Mucosa of gallbladder (tissue), 1 donor: ENCODE results near the gene SORL1. TPM values are rescaled to one million over a fixed set of nuclear protein-coding genes. Genes with fewer than 3 reads are reported as not detected.

Source experiments
- DNase-seq: peaks from one replicate; pipeline ENCODE4 v3.0.0-alpha.2; 2020; ENCODE audit warnings: low spot score
- total RNA-seq: library from RNA; stranded (reverse); gene quantifications from one replicate; pipeline ENCODE4 v1.2.1, GENCODE V29; 2021
- donor health status: DM: no; HTN: no; CAD: no.

SORL1 gene
- total RNA-seq, 1 donor from 2014 or later: 71.3 TPM

DNA sequence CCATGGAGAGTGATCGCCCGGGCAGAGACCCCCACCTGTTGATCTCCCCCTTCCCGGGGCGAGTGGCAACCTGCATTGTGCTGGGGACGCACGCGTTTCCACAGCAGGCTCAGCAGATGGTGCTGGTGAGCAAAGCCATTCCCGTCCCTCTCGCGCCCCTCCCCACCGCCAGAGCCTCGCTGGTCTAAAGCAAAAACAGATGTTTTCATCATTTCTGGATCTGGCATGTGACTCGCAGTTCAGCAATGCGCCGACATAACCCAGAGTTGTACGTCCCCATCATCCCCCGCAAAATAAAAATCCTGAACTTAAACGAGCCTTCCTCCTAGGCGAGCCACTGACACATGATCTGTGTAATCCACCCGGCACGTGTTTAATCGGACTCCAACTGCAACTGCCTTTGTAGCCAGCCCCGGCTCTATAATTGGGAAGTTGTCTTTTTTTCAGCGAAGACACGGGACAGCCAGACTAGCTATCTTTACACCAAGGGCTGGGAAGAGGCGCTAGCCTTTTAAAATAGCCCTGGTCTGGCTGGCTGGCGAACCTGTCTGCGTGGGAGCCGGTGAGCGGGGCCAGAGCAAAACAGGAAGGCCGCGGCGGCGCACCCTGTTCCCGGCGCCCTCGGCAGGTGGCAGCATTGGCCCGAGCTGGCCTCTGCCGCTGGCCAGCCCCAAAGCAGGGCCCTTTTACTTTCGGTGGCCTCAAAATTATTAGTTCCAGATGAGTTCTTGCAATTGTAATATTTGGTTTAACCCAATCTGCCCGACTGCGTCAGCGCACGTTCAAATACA is 203.6 kb downstream of the SORL1 start:
- DNase-seq: peak; percentile 88

DNA sequence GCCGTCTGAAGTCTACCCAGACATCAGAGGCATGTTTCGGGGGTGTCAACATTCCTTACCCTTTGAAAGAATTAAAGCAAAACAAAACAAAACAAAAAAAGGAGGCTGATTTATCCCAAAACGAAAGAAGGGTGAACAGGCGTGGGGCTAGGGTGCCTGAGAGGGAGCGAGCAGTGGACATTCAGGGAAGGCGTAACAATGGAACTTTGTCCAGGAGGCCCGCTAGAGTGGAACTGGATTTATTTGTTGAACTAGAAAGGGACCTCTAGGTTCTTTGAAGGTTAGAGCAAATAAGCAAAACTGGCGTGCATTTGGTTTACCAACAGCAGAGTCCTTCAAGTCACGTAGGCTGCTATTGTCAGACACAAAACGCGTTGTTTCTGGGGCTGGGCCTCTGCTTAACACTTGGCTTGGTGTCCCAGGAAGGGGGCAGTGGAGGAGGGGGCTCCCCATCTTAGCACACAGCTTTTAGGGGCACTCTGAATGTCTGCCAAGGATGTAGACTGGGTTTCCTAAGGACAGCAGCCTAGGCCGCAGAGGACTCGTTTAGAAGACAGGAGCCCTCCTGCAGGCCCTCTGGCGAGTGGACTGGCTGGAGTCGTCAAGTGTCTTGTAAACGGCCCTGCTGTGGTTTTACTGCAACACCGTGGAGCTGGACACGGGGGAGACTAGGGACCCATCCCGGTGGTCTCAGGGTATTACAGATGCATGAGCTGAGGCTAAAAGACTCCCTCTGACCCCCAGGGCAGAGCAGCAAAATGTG is 204.4 kb downstream of the SORL1 start:
- DNase-seq: no peak

DNA sequence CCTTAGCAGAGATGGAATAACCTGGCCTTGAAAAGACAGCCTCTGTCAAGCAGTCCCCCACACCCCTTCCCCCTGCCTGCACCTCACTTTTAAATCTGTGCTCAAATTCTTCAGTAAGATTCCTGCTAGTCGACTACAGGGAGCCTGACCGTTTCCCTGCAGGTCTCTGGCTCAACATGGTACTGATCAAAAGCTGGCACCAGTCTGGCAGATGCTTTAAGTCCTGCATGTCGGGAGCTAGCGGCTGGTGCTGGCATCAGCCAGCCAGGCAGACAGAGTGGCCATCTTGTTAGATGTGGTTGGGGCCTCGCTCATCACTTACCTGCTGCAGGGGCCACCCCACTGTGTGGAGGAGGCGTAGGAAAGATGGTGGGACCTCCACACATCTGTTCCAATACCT is 205.0 kb downstream of the SORL1 start:
- no peak for DNase-seq

DNA sequence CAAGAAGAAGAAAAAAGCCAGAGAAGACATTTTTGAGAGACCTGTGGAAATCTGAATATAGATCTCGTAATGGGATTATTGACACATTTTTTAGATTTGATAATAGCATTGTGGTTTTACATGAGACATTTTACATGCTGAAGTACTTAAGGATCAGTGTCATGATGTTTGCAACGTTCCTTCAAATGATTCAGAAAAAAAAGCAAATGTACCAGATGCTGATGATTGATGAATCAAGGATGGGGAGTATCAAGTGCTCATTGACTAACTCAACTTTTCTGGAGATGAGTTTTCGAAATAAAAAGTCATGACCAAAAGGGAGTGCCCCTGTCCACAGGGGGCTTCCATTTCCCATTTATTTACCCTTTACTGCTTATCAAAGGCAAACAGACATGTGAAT is 207.7 kb downstream of the SORL1 start:
- DNase-seq: no peak

DNA sequence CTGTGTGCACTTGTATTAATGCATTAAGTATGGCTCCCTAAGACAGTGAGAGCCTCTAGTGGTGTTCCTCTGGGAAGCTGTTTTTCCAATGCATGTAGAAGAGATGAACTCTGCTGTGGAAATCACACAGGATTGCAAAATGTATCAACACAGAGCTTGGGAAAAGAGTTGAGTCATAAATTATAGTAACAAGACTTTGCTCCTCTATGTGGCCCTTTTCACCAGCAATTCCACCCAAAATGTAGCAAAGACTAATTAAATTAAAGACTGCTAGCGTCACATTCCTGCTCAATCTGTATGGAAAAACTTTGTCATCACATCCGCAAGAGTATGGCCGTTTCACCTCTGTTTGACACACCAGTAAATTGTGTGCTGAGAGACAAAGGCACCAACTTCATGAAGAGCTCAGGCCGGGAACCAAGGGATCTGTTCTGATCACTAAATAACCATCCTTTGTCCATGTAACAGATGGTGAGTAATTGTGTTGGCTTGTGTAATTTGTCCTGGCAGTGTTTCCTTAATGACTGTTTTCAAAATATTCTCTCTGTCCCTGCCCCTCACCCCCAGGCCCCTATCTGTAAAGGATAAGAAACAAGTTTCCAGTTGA is 209.9 kb downstream of the SORL1 start:
- DNase-seq: no peak

DNA sequence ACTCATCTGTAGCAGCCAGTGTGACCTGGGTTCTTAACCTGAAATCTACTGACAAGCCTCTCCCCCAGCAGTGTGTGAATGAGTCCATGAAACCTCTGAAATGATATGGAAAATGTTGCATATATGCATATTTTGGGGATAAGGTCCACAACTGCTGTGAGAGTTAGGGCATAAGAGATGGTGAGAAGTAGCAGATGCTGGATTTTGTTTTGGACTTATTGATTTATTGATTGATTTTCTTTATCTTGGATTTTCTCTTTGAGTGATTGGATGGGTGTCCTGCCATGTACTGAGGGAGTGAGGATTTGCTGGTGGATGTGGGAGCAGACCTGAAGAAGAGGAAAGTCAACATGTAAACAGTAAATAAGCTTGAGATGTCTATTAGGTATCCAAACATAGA is 212.0 kb downstream of the SORL1 start:
- no peak for DNase-seq

DNA sequence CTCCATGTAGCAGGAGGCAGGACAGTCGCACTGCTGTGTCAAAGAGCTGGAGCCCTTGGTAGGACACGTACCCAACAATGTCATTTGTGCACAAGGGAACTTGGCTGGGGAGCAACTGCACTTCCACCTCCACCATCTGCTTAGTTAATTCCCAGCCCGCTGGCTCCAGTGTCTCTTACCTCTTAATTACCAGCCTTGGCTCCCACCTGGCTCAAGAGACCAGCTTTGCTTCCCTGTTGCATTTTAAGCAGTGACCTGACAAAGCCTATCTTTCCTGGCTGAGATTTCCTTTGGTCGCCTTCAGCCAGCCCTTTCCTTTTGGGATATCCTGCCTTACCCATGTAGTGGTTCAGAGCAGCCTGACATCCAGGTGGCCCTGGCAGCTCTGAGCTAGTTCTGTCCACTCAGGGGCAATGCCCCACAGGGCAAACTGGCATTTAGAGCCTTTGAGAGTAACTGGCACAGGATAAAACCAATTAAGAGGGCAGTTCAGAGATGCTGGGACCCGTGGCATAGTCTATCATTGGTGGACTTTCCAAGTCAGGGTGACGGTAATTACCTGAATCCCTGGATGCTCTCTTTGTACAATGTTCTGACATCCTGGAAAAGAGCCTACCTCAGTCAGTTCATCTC is 213.2 kb downstream of the SORL1 start:
- no peak for DNase-seq

DNA sequence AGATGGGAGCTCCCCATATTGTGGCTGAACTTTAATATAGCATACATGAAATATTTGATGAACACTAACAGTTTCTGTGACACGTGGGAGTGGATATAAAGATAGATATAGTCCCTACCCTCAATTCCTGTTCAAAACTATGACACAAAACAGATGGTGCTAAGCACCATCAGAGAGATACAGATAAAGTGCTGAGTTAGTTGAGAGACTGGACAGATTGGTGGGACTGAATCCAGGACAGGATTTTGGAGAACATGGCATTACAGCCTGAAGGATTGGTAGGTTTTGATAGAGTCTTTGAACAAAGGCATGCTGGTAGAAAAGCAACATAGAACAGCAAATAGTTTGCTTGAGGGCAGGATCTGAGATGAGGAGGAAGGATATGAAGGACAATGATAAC is 215.7 kb downstream of the SORL1 start:
- DNase-seq: no peak

DNA sequence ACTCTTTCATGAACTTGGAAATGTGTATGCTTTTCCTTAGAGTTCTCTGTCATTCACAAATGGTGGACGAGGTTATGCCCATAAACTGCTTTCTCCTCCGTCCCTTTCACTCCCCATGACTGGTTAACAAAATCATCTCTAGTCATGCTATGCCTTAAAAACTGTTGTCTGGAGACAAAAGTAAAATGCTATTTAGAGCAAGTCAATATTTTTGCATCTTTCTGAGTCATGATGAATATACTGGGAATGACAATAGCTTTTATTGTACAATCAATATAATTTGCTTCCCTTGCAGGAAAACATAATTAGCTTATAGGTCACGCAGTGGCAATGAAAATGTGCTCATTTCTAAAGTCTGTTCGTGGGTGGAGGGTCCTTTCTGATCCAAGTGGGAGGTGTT is 217.3 kb downstream of the SORL1 start:
- DNase-seq: no peak

DNA sequence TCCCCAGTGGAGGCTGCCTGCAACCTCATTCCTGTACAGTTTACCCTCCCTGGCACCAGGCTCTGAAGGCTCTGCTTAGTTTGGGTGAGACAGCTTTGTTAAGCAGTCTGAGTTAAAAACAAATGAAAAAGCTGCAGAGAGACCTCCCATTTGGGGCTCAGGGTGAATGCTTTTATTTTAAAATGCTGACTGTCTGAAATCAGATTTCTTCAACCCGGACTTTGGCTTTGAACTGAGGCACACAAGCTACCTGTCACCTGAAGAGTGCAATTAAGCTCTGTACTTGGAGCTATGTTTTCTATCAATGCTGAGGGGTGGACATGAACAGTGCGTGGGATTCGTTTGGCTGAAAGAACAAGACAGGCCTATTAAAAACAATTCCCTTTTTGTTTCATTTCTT is 218.2 kb downstream of the SORL1 start:
- DNase-seq: no peak

DNA sequence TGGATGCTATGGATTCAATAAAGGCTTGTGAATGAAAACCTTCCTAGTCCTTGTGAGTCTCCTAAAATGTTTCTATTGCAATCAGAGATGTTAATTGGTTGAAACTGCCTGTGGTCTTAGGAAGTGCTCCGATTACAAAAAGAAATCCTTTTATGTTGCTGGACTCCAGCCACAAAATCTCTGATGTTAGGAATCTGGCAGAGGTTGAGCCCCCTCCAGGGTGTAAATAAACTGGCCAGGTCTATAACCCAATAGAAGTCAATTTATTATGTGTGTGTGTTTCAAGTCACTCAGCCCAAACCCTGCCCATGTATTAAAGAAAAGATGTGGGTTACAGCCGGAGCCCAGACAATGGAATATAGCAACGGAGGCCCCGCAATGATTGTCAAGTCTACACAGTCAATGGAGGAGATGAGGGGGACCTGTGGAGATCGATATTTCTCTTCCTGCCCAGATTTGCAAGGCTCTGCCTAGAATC is 218.7 kb downstream of the SORL1 start:
- no peak for DNase-seq

DNA sequence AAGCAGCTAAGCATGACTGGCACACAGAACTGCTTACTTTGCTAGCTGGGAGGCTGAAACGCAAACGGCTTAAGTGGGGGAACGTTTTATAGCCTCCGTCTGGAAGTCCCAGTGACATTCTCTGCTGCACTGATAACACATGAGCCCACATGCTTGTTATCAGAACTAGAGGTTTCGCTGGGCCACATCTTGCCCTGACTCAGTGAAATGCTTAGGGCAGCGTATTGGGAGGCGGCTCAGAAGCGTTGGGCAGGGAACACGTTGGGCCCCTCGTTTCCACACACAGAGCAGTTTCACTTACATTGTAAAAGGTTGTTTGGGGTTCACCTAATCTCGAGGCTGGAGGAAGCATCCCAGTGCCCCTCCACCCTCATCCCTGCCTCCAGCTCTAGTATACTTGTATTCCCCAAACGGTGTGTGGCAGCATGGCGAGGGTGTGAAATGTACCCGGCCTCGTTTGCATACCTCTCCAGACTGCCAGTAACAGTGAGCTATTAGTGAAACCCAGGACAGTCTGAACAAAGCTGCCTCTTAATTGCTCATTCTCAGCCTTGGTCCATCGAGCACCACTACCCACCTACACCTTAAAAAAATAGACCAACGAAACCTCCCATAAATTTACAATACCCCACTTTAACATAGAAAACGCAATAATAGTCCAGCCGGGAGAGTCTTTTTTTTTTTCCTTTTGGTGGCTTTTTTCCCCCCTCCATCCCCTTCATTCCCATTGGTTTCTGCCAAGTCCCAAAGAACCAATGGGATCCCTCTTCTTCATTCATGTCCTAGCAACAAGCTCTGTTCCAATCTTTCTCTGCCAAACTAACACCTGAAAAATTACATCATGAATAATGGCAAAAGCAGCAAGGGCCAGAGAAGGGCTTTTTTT is 219.4 kb downstream of the SORL1 start:
- no peak for DNase-seq

DNA sequence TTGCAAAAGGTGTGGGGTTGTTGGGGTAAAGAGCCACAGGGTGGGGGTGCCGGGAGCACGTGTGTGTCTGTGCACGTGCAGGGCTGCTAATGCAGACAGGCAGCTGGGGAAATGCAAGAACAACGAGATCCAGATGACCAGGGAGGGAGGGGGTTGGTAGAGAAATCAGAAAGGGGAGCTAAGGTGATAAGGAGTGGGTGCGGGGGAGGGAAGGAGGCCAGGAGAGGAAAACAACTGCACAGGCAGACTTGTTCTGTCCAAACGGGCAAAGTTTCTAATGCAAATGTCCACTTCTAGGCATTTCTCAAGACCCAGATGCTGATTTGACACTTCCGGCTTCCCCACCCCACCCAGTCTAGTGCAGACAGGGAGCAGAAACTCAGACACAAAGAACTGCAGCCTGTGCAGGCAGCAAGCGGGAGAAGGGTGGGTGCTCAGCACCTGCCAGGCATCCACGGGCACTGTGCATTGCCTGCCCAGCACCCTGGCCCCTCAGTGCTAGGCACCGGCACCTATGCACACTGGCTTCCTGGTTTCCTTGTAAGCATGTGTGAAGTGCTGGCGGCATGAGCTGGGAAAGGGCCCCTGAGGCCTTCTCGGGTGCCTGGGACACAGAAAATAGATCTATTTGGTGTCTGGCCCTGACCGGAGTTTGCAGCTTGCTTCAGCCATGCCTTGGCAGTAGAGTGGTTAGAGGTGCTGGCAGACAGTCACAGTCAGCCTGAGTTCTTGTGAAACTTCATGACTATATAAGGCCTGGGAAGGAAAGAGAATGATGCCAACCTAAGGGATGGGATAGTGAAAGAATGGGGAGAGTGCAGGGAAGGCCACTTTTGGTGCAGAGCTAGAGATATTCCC is 220.7 kb downstream of the SORL1 start:
- DNase-seq: no peak

DNA sequence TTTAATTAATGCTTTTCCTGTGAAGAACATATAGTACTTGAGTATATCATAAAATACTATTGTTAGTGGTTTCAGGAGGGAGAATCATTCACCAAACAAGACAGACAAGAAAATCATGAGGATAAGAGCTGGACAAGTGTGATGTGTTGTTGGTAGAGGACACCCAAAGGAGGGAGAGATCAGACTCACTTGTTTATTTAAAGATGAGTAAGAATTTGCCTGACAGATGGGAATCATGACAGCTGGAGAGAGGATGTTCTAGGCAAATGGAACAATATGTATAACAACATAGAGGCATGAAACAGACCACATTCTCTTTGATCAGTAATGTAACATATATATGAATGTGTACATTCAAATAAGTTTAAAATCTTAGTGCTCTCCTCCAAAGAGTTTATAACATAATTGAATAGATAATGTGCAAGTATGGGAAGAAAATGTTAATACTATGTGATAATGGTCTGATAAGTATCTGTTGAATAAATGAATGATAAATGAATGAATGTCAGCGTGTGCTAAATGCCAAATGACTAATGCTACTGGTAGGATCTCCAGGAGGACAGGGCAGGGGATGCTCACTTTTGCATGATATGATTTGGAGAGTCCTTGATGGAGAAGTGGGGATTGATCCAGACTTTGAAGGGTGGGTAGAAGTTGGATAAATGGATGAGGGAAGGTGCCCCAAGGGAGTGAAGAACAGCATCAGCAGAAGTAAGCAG is 229.6 kb downstream of the SORL1 start:
- DNase-seq: no peak

Other genes starting within 250 kb of the SORL1 start
- 75.8 TPM for gene SC5D, start 159.5 kb upstream of the SORL1 start, total RNA-seq